Measurements from ENCODE around the gene HDDC2.
"Not testable (repeated sequence)": the region's sequence is repeated elsewhere in the genome, so short reads cannot be mapped to it uniquely, and the experiment has no call there.

Gene HDDC2

GRCh38 chr6:125306756-125307149 is 5.0 kb upstream of the HDDC2 start:
- no peak for DNase-seq (ENCODE audit: low read depth)

GRCh38 chr6:125304970-125305660 is 3.3 kb upstream of the HDDC2 start:
- DNase-seq (ENCODE audit: low read depth) = no peak

- DNase-seq (ENCODE audit: low read depth) = no peak
These were observed 1.7 kb upstream of the HDDC2 start for GRCh38 chr6:125303512-125303854.

- no peak for DNase-seq (ENCODE audit: low read depth)
These were observed 1.2 kb upstream of the HDDC2 start for GRCh38 chr6:125302840-125303511.

- DNase-seq (ENCODE audit: low read depth) = no peak
These were observed 754 bp downstream of the HDDC2 start for GRCh38 chr6:125300992-125301434.

- DNase-seq (ENCODE audit: low read depth) = no peak
These were observed 2.5 kb downstream of the HDDC2 start for GRCh38 chr6:125299257-125299656.

- DNase-seq (ENCODE audit: low read depth) = no peak
These were observed 5.3 kb downstream of the HDDC2 start for GRCh38 chr6:125296471-125296870.

GRCh38 chr6:125294925-125295324 is 6.8 kb downstream of the HDDC2 start:
- DNase-seq (ENCODE audit: low read depth) = no peak

- DNase-seq (ENCODE audit: low read depth) = no peak
These were observed 7.7 kb downstream of the HDDC2 start for GRCh38 chr6:125294036-125294435.

GRCh38 chr6:125293587-125293986 is 8.2 kb downstream of the HDDC2 start:
- DNase-seq (ENCODE audit: low read depth) = no peak

GRCh38 chr6:125287718-125288117 is 14.0 kb downstream of the HDDC2 start:
- DNase-seq (ENCODE audit: low read depth) = no peak

- DNase-seq (ENCODE audit: low read depth) = no peak
These were observed 15.8 kb downstream of the HDDC2 start for GRCh38 chr6:125285936-125286335.

GRCh38 chr6:125285353-125285752 is 16.4 kb downstream of the HDDC2 start:
- DNase-seq (ENCODE audit: low read depth) = no peak

GRCh38 chr6:125282470-125282869 is 19.3 kb downstream of the HDDC2 start:
- DNase-seq (ENCODE audit: low read depth) = not testable (repeated sequence)

- DNase-seq (ENCODE audit: low read depth) = not testable (repeated sequence)
These were observed 21.3 kb downstream of the HDDC2 start for GRCh38 chr6:125280370-125281035.

- DNase-seq (ENCODE audit: low read depth) = no peak
These were observed 21.8 kb downstream of the HDDC2 start for GRCh38 chr6:125279961-125280360.

GRCh38 chr6:125277838-125278237 is 23.9 kb downstream of the HDDC2 start:
- DNase-seq (ENCODE audit: low read depth) = no peak

- no peak for DNase-seq (ENCODE audit: low read depth)
These were observed 26.0 kb downstream of the HDDC2 start for GRCh38 chr6:125275779-125276178.

GRCh38 chr6:125274935-125275334 is 26.8 kb downstream of the HDDC2 start:
- no peak for DNase-seq (ENCODE audit: low read depth)

GRCh38 chr6:125273965-125274364 is 27.8 kb downstream of the HDDC2 start:
- no peak for DNase-seq (ENCODE audit: low read depth)

GRCh38 chr6:125273251-125273650 is 28.5 kb downstream of the HDDC2 start:
- DNase-seq (ENCODE audit: low read depth) = no peak

GRCh38 chr6:125271486-125272159 is 30.1 kb downstream of the HDDC2 start:
- DNase-seq (ENCODE audit: low read depth) = no peak

- no peak for DNase-seq (ENCODE audit: low read depth)
These were observed 31.4 kb downstream of the HDDC2 start for GRCh38 chr6:125270380-125270779.

Data from activated T-helper 1 cell treated with Interleukin-2 at 50 U/mL for 16 hours (primary cell).